ENCODE measurements around the gene ETFDH. TPM values are rescaled to one million over a fixed set of nuclear protein-coding genes. Genes with fewer than 3 reads are reported as not detected.
"Not testable (repeated sequence)": the region's sequence is repeated elsewhere in the genome, so short reads cannot be mapped to it uniquely, and the experiment has no call there.

The ETFDH gene
- 9.8 and 12.3 TPM in 2 replicates for total RNA-seq

DNA sequence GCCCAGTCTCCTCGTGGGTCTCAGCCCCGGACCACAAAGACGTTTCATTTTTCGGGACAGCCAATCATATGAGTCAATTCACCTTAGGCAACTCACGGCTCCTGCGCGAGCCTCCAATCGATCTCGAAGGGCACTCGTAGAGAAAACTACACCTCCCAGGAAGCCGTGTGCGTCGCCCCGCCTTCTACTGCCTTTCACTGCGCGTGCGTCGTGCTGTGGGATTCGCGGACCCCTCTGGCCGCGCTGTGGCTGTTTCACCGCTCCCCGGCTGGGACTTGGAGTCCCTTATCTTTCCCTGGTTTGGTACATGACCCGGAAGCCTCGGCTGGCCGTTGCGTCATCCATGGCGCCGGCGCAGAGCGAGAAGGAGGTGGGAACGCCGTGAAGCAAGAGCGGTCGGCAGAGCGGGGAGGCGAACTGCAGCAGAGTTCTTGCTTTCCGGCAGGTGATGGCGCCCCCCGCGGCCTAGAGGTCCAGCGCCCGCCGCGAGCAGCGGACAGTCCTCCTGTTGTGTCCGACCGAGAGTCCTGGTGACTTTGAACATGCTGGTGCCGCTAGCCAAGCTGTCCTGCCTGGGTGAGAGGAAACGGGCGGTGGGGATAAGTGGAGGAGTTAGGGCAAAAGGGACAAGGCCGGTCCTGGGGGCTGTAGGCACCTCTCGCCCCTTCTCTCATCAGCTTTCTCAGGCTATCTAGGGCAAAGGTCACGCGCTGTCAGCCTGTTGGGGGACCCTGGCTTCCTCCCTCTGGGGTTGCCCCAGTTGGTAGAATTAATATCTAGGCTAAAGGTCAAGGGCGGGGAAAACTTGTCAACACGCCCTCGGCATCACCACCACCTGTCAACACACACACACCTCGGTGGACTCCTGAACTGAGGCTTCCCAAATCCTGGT, at the start of gene ETFDH:
ETFDH (plus strand) TSS at position 382 of the 892 bp plus-strand sequence; CDS start at position 543, 161 bp downstream.
- peak; percentile 99 for DNase-seq (ENCODE audit: low read depth in 2 of 2)

GRCh38 chr4:158624889-158625478, 47.1 kb upstream of the ETFDH start:
- peak; percentile 75 to 80 for DNase-seq (ENCODE audit: low read depth in 2 of 2)

- no peak for DNase-seq (ENCODE audit: low read depth in 2 of 2)
These were observed 46.6 kb upstream of the ETFDH start for GRCh38 chr4:158625544-158625943.

- DNase-seq (ENCODE audit: low read depth in 2 of 2) = peak in 1 of 2 donors; percentile 4
These were observed 41.2 kb upstream of the ETFDH start for GRCh38 chr4:158630893-158631292.

GRCh38 chr4:158636619-158637018, 35.5 kb upstream of the ETFDH start:
- DNase-seq (ENCODE audit: low read depth in 2 of 2) = no peak

- DNase-seq (ENCODE audit: low read depth in 2 of 2) = no peak
These were observed 27.7 kb upstream of the ETFDH start for GRCh38 chr4:158644356-158644755.

- DNase-seq (ENCODE audit: low read depth in 2 of 2) = no peak
These were observed 27.3 kb upstream of the ETFDH start for GRCh38 chr4:158644760-158645159.

DNA sequence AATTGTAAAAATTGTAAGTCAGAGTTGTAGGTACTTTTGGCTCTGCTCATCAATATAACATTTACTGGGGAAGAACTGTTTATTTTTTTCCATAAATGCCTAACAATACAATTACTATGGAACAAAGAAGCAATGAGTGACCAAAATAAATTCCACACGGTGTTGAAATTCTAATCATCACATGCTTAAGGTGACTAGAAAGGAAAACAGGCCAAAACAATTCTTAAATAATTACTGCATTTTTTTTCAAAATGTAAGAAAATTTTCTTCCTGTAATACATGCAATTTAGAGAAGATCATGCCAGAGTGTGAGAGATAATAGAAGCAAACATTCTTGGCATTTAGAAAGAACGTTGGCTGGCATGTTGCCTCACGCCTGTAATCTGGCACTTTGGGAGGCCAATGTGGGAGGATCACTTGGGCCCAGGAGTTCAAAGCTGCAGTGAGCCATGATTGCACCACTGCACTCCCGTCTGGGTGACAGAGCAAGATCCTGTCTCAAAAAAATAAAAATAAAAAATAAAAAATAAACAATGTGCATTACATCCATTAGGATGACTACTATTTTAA, 22.9 kb upstream of the ETFDH start:
- DNase-seq (ENCODE audit: low read depth in 2 of 2) = no peak

- DNase-seq (ENCODE audit: low read depth in 2 of 2) = peak in 1 of 2 donors; percentile 1
These were observed 19.2 kb upstream of the ETFDH start for GRCh38 chr4:158652920-158653319.

DNA sequence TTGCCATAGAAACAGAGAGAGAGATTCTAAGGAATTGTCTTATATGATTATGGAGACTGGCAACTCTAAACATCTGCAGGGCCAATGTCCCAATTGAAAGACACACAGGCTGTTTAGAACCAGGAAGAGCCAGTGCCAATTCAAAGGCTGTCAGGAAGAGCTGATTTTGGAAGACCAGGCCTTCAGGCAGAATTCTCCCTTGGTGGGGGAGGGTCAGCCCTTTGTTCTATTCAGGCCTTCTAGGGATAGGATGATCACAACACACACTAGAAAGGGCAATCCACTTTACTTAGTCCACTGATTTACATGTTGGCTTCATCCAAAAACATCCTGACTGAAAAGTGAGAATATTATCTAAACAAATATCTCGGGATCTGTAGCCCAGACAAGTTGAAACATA, 15.7 kb upstream of the ETFDH start:
- DNase-seq (ENCODE audit: low read depth in 2 of 2) = no peak

DNA sequence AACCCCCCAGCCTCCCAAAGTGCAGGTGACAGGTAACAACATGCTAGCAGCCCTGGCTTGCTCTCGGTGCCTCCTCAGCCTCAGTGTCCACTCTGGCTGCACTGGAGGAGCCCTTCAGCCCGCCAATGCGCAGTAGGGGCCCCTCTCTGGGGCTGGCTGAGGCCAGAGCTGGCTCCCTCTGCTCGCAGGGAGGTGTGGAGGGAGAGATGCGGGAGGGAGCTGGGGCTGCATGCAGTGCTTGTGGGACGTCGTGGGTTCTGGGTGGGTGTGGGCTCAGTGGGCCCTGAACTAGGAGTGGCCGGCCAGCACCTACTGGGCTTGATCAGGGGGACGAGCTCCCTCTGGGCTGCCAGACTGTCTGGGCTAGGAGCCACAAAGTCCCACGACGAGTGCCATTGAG, 14.8 kb upstream of the ETFDH start:
- DNase-seq (ENCODE audit: low read depth in 2 of 2) = no peak

DNA sequence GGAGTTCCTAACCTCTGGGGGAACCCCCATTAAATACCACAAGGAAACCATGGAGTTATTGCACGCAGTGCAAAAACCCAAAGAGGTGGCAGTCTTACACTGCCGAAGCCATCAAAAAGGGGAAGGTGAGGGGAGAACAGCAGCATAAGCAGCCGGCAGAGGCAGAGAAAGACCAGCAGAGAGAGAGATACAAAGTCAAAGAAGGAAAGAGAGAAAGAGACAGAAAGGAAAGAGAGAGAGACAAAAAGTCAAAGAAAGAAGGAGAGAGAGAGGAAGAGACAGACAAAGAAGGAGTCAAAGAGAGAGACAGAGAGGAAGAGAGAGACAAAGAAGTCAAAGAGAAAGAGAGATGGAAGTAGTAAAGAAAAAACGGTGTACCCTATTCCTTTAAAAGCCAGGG, 8.8 kb upstream of the ETFDH start:
- not testable (repeated sequence) for DNase-seq (ENCODE audit: low read depth in 2 of 2)

DNA sequence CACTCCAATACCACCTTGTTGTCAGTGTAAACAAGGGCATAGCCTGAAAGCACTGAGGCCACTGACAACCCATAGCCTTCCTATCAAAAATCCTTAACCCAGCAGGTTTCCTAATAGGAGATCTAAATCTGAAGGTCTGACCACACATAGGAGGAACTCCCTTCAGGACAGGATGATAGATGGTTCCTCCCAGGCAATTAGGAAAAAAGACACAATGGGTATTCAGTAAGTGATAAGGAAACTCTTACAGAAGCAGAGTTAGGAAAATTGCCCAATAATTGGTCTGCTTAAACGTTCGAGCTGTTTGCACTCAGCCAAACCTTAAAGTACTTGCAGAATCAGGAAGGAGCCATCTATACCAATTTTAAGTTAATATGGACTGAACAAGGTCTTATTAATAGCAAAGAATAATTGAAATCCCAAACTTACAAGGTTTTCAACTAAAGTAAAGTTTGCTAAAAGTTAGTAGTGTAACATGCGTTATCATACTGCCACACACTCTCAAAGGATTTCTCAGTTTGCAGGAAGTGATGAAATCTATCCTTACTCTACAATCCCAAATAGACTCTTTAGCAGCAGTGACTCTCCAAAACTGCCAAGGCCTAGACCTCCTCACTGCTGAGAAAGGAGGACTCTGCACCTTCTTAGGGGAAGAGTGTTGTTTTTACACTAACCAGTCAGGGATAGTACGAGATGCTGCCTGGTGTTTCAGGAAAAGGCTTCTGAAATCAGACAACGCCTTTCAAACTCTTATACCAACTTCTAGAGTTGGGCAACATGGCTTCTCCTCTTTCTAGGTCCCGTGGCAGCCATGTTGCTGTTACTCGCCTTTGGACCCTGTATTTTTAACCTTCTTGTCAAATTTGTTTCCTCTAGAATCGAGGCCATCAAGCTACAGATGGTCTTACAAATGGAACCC, 8.1 kb upstream of the ETFDH start:
- not testable (repeated sequence) for DNase-seq (ENCODE audit: low read depth in 2 of 2)

DNA sequence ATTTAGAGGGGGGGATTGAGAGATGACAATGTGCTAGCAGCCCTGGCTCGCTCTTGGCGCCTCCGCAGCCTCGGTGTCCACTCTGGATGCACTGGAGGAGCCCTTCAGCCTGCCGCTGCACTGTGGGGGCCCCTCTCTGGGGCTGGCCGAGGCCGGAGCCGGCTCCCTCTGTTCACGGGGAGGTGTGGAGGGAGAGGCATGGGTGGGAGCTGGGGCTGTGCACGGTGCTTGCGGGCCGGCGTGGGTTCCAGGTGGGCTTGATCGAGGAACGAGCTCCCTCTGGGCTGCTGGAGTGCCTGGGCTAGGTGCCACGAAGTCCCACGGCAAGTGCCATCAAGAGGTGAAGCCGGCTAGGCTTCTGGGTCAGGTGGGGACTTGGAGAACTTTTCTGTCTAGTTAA, 7.3 kb upstream of the ETFDH start:
- no peak for DNase-seq (ENCODE audit: low read depth in 2 of 2)

GRCh38 chr4:158666892-158667291, 5.2 kb upstream of the ETFDH start:
- no peak for DNase-seq (ENCODE audit: low read depth in 2 of 2)

DNA sequence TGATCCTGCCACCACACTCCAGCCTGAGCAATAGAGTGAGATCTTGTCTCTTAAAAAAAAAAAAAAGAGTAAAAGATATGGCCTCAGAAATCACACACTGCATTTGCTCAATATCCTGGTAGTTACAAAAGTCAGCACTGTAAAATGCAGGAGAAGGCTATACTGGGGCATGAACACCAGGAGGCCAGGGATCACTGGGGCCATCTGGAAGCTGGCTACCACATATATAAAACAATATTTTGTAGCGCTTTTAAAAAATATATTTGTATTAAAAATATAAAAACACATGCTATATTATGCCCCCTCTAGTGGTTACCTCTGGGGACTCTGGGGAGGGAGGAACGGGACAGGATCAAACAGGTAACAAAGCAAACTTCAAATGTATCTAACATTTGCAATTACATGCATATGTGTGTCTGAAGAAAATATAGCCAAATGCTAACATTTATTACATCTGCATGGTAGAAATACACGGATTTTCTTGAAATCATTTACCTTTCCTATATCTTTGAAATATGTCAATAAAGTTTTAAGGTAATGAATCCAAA, 4.4 kb upstream of the ETFDH start:
- peak; percentile 3 to 57 for DNase-seq (ENCODE audit: low read depth in 2 of 2)

DNA sequence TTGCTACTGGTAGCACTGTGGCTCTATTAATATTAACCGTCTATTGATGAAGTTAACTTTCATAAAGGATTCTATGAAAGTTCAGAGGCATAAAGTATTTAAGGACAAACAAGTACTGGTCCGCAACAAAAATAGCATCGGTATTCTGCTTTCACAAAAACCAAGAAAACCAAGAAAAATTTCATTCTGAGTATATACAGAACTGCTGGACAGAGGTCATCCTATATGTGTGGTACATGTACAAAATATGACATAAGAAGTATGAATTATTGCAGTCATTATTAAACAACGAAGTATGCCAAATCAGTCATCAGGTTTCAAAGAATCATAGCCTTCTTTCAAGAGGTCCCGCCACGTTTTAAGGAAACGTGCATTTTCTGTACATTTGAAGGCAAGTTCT, 2.8 kb upstream of the ETFDH start:
- DNase-seq (ENCODE audit: low read depth in 2 of 2) = no peak

GRCh38 chr4:158670975-158671664, 976 bp upstream of the ETFDH start:
- DNase-seq (ENCODE audit: low read depth in 2 of 2) = peak; percentile 56 to 82

GRCh38 chr4:158671665-158671914, 506 bp upstream of the ETFDH start, which contains the start of gene C4orf46:
C4orf46 (minus strand) TSS chr4:158671887; CDS start chr4:158671801, 86 bp downstream.
- no peak for DNase-seq (ENCODE audit: low read depth in 2 of 2)

GRCh38 chr4:158673633-158674032, 1.5 kb downstream of the ETFDH start:
- no peak for DNase-seq (ENCODE audit: low read depth in 2 of 2)

GRCh38 chr4:158676076-158676475, 4.0 kb downstream of the ETFDH start:
- no peak for DNase-seq (ENCODE audit: low read depth in 2 of 2)

Data from lung microvascular endothelial cell (primary cell).